Left ventricle myocardium inferior (tissue), 1 donor: Measurements from ENCODE around the gene DENND10. TPM values are rescaled to one million over a fixed set of nuclear protein-coding genes. Genes with fewer than 3 reads are reported as not detected.

Experiments
- DNase-seq: peaks from one replicate; pipeline ENCODE4 v3.0.0-alpha.2; 2020
- H3K27ac ChIP-seq: fragments of 200-600 bp; replicated peaks from 2 replicates; pipeline ENCODE4 v1.8.0; 2021
- H3K27me3 ChIP-seq: fragments of 200-600 bp; 2 replicates; pipeline ENCODE4 v1.8.0; 2021; ENCODE audit warnings: low read depth
- H3K36me3 ChIP-seq: fragments of 200-600 bp; 2 replicates; pipeline ENCODE4 v1.8.0; 2021
- H3K4me1 ChIP-seq: fragments of 200-600 bp; 2 replicates; pipeline ENCODE4 v1.8.0; 2021
- H3K4me3 ChIP-seq: fragments of 200-600 bp; 2 replicates; pipeline ENCODE4 v1.8.0; 2021; ENCODE audit warnings: mild to moderate bottlenecking, moderate library complexity
- H3K9me3 ChIP-seq: fragments of 200-600 bp; replicated peaks from 2 replicates; pipeline ENCODE4 v1.8.0; 2021
- intact Hi-C: fragments of 100-400 bp; cut with micrococcal nuclease; formaldehyde crosslinking; loops from one replicate; pipeline ENCODE4 v1.11.0; 2022
- total RNA-seq: library from RNA; stranded (reverse); fragmentation: NEBNext Ultra II Directional; extraction: Animal tissue kit (Norgen Biotek cat#: 25700); gene quantifications from one replicate; pipeline ENCODE4 v1.2.1, GENCODE V29; 2021
- TF ChIP-seq, protein P1 (sequence below): fragments of 200-600 bp; IDR thresholded peaks from 2 replicates; pipeline ENCODE4 v1.8.0; 2021; ENCODE audit warnings: antibody characterized with exemption, mild to moderate bottlenecking, borderline replicate concordance
- donor health status: DM: no; HTN: yes; CAD: no; lungs with severe emphysema.

DENND10 gene
- total RNA-seq, 1 donor from 2014 or later, result 18.3 TPM

DNA sequence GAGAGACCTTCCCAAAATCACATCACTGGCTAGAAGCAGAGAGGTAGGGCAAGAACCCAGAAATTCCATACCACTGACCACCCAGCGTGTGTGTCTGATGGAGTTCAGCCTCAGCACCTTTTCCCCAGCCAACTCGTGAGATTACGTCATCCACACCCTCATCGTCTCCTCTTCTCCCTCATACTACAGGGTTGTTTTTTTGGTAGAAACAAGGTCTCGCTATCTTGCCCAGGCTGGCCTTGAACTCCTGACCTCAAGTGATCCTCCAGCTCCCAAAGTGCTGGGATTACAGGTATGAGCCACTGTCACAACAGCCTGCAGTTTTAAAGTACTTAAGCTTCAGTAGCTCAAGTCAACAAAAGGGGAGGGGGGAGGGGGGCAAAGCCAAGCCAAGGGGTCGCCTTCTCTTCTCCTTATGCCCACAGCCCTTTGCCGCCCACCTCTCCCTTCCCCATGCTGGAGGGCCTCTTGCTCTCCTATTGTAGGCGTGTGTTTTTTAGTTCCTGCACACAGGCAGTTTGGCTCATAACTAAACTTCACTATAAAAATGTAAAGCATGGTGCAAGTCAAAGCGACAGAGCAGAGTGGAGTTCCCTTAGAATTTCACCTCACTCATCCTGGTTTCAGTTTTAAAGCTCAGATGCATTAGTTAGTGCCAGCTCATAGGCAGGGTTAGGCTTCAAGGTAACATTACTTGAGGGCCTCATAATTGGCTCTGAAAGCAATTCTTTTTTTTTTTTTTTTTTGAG, 79.9 kb downstream of the DENND10 start:
- H3K36me3 ChIP-seq, result no peaks in the 10 kb centered on the region
- intact Hi-C loops, result no loop called here
- H3K27ac ChIP-seq, result no peak overlapping the region
- no peak for DNase-seq
- TF ChIP-seq, protein P1, sequence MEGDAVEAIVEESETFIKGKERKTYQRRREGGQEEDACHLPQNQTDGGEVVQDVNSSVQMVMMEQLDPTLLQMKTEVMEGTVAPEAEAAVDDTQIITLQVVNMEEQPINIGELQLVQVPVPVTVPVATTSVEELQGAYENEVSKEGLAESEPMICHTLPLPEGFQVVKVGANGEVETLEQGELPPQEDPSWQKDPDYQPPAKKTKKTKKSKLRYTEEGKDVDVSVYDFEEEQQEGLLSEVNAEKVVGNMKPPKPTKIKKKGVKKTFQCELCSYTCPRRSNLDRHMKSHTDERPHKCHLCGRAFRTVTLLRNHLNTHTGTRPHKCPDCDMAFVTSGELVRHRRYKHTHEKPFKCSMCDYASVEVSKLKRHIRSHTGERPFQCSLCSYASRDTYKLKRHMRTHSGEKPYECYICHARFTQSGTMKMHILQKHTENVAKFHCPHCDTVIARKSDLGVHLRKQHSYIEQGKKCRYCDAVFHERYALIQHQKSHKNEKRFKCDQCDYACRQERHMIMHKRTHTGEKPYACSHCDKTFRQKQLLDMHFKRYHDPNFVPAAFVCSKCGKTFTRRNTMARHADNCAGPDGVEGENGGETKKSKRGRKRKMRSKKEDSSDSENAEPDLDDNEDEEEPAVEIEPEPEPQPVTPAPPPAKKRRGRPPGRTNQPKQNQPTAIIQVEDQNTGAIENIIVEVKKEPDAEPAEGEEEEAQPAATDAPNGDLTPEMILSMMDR, result no peak
- H3K27me3 ChIP-seq, result no peaks in the 10 kb centered on the region
- no peak overlapping the region for H3K4me3 ChIP-seq
- peaks cover 6% of the 10 kb centered on the region for H3K4me1 ChIP-seq
- H3K9me3 ChIP-seq, result no peaks in the 10 kb centered on the region

Other genes with a start within 250 kb of the DENND10 start
- gene NANOS1, start 74.4 kb upstream of the DENND10 start, total RNA-seq, result 11.7 TPM
- gene EIF3A, start 23.3 kb upstream of the DENND10 start, total RNA-seq, result 103 TPM
- gene SFXN4, start 61.6 kb downstream of the DENND10 start, total RNA-seq, result 52.7 TPM
- 301 TPM for gene PRDX3, start 74.7 kb downstream of the DENND10 start, total RNA-seq
- gene GRK5, start 103.5 kb downstream of the DENND10 start, total RNA-seq, result 52.8 TPM